Measurements from ENCODE around the gene TSPAN33.
"Not testable (repeated sequence)": the region's sequence is repeated elsewhere in the genome, so short reads cannot be mapped to it uniquely, and the experiment has no call there.

Gene TSPAN33

GRCh38 chr7:129210989-129211312, 66.4 kb downstream of the TSPAN33 start:
- Histone ChIP-seq H2AFZ (ENCODE audit: low read depth, low read length) (no peak overlapping the region), H3K9me3 (ENCODE audit: insufficient read depth, low read length, severe bottlenecking) (no peaks in the 10 kb centered on the region), H3K27me3 (ENCODE audit: insufficient read depth, low read length, poor library complexity) (no peaks in the 10 kb centered on the region), H3K36me3 (ENCODE audit: insufficient read depth, low read length) (peaks cover 11% of the 10 kb centered on the region), H3K79me2 (ENCODE audit: insufficient read depth, low read length) (no peaks in the 10 kb centered on the region), H3K4me1 (ENCODE audit: insufficient read depth, low read length) (no peaks in the 10 kb centered on the region), H3K4me2 (ENCODE audit: insufficient read depth, low read length) (no peak overlapping the region), H3K9ac (ENCODE audit: low read depth, low read length) (no peak overlapping the region), H3K4me3 (ENCODE audit: low read depth in 1 of 2, low read length in 2 of 2) (no peak overlapping the region), H4K20me1 (ENCODE audit: insufficient read depth, low read length) (no peaks in the 10 kb centered on the region), H3K27ac (ENCODE audit: low read length) (no peak overlapping the region)
- ATAC-seq (ENCODE audit: insufficient read depth, low read depth) (no peak), DNase-seq (no peak)
- no peak for TF ChIP-seq CTCF (IDR thresholded peaks at IDR 0.05; ENCODE audit: borderline replicate concordance, extremely low read depth, low read length, poor library complexity, severe bottlenecking)
- no peak for TF ChIP-seq EZH2 (IDR thresholded peaks at IDR 0.05; ENCODE audit: borderline replicate concordance, low read depth, low read length, severe bottlenecking)

GRCh38 chr7:129212126-129212525, 67.6 kb downstream of the TSPAN33 start:
- H4K20me1 ChIP-seq (ENCODE audit: insufficient read depth, low read length), result no peaks in the 10 kb centered on the region
- H3K4me1 ChIP-seq (ENCODE audit: insufficient read depth, low read length), result no peaks in the 10 kb centered on the region
- no peak overlapping the region for H3K4me3 ChIP-seq (ENCODE audit: low read depth in 1 of 2, low read length in 2 of 2)
- H3K27me3 ChIP-seq (ENCODE audit: insufficient read depth, low read length, poor library complexity), result no peaks in the 10 kb centered on the region
- H3K36me3 ChIP-seq (ENCODE audit: insufficient read depth, low read length), result peaks cover 11% of the 10 kb centered on the region
- no peaks in the 10 kb centered on the region for H3K79me2 ChIP-seq (ENCODE audit: insufficient read depth, low read length)
- H3K27ac ChIP-seq (ENCODE audit: low read length), result no peak overlapping the region
- no peak overlapping the region for H3K4me2 ChIP-seq (ENCODE audit: insufficient read depth, low read length)
- DNase-seq, result no peak
- no peak overlapping the region for H3K9ac ChIP-seq (ENCODE audit: low read depth, low read length)
- ATAC-seq (ENCODE audit: insufficient read depth, low read depth), result no peak
- H2AFZ ChIP-seq (ENCODE audit: low read depth, low read length), result no peak overlapping the region
- TF ChIP-seq CTCF (IDR thresholded peaks at IDR 0.05; ENCODE audit: borderline replicate concordance, extremely low read depth, low read length, poor library complexity, severe bottlenecking) (no peak), EZH2 (IDR thresholded peaks at IDR 0.05; ENCODE audit: borderline replicate concordance, low read depth, low read length, severe bottlenecking) (no peak)
- no peaks in the 10 kb centered on the region for H3K9me3 ChIP-seq (ENCODE audit: insufficient read depth, low read length, severe bottlenecking)

- H3K79me2 ChIP-seq (ENCODE audit: insufficient read depth, low read length), result no peaks in the 10 kb centered on the region
- H4K20me1 ChIP-seq (ENCODE audit: insufficient read depth, low read length), result no peaks in the 10 kb centered on the region
- no peak overlapping the region for H3K4me3 ChIP-seq (ENCODE audit: low read depth in 1 of 2, low read length in 2 of 2)
- no peaks in the 10 kb centered on the region for H3K27me3 ChIP-seq (ENCODE audit: insufficient read depth, low read length, poor library complexity)
- no peak overlapping the region for H3K9ac ChIP-seq (ENCODE audit: low read depth, low read length)
- no peak overlapping the region for H2AFZ ChIP-seq (ENCODE audit: low read depth, low read length)
- no peak overlapping the region for H3K4me2 ChIP-seq (ENCODE audit: insufficient read depth, low read length)
- H3K36me3 ChIP-seq (ENCODE audit: insufficient read depth, low read length), result peaks cover 11% of the 10 kb centered on the region
- DNase-seq, result no peak
- TF ChIP-seq EZH2 (IDR thresholded peaks at IDR 0.05; ENCODE audit: borderline replicate concordance, low read depth, low read length, severe bottlenecking) (no peak), CTCF (IDR thresholded peaks at IDR 0.05; ENCODE audit: borderline replicate concordance, extremely low read depth, low read length, poor library complexity, severe bottlenecking) (no peak)
- H3K27ac ChIP-seq (ENCODE audit: low read length), result no peak overlapping the region
- no peaks in the 10 kb centered on the region for H3K4me1 ChIP-seq (ENCODE audit: insufficient read depth, low read length)
- no peaks in the 10 kb centered on the region for H3K9me3 ChIP-seq (ENCODE audit: insufficient read depth, low read length, severe bottlenecking)
- ATAC-seq (ENCODE audit: insufficient read depth, low read depth), result no peak
Observed at GRCh38 chr7:129212596-129212995, 68.1 kb downstream of the TSPAN33 start.

GRCh38 chr7:129213828-129214227, 69.3 kb downstream of the TSPAN33 start:
- DNase-seq, result peak; percentile 17
- Histone ChIP-seq H3K36me3 (ENCODE audit: insufficient read depth, low read length) (peaks cover 11% of the 10 kb centered on the region), H3K4me2 (ENCODE audit: insufficient read depth, low read length) (no peak overlapping the region), H3K27ac (ENCODE audit: low read length) (no peak overlapping the region), H3K4me1 (ENCODE audit: insufficient read depth, low read length) (0 out of 2 replicates have a peak, but pooled peaks cover 3% of the 10 kb centered on the region), H3K79me2 (ENCODE audit: insufficient read depth, low read length) (no peaks in the 10 kb centered on the region), H3K27me3 (ENCODE audit: insufficient read depth, low read length, poor library complexity) (no peaks in the 10 kb centered on the region), H3K9me3 (ENCODE audit: insufficient read depth, low read length, severe bottlenecking) (no peaks in the 10 kb centered on the region), H3K4me3 (ENCODE audit: low read depth in 1 of 2, low read length in 2 of 2) (no peak overlapping the region), H4K20me1 (ENCODE audit: insufficient read depth, low read length) (no peaks in the 10 kb centered on the region), H2AFZ (ENCODE audit: low read depth, low read length) (no peak overlapping the region), H3K9ac (ENCODE audit: low read depth, low read length) (no peak overlapping the region)
- no peak for ATAC-seq (ENCODE audit: insufficient read depth, low read depth)
- TF ChIP-seq CTCF (IDR thresholded peaks at IDR 0.05; ENCODE audit: borderline replicate concordance, extremely low read depth, low read length, poor library complexity, severe bottlenecking) (no peak), EZH2 (IDR thresholded peaks at IDR 0.05; ENCODE audit: borderline replicate concordance, low read depth, low read length, severe bottlenecking) (no peak)

GRCh38 chr7:129215691-129216090, 71.2 kb downstream of the TSPAN33 start:
- H3K9me3 ChIP-seq (ENCODE audit: insufficient read depth, low read length, severe bottlenecking); H3K4me3 ChIP-seq (ENCODE audit: low read depth in 1 of 2, low read length in 2 of 2); H3K27me3 ChIP-seq (ENCODE audit: insufficient read depth, low read length, poor library complexity); H3K27ac ChIP-seq (ENCODE audit: low read length); H3K79me2 ChIP-seq (ENCODE audit: insufficient read depth, low read length); H3K4me1 ChIP-seq (ENCODE audit: insufficient read depth, low read length); H3K4me2 ChIP-seq (ENCODE audit: insufficient read depth, low read length); ATAC-seq (ENCODE audit: insufficient read depth, low read depth); H2AFZ ChIP-seq (ENCODE audit: low read depth, low read length); H3K36me3 ChIP-seq (ENCODE audit: insufficient read depth, low read length); DNase-seq; H3K9ac ChIP-seq (ENCODE audit: low read depth, low read length); H4K20me1 ChIP-seq (ENCODE audit: insufficient read depth, low read length): not testable (repeated sequence)
